Tibial nerve (tissue), 3 donors: ENCODE results near the gene MOCOS.

ENCODE experiments used
- POLR2A ChIP-seq, 2 donors: fragments of 450-650 bp; IDR thresholded peaks; one replicate each; pipeline ENCODE4 v1.6.1; 2017; ENCODE audit warnings: antibody characterized with exemption in 2 of 2, mild to moderate bottlenecking in 2 of 2, moderate library complexity in 2 of 2
- TF ChIP-seq, protein P1 (sequence below), 5 experiments: fragments of 200-600 bp in 3 of 5; fragments of 450-650 bp in 2 of 5; sonication (generic) in 3 of 5; IDR thresholded peaks; one replicate each; pipeline ENCODE4 v1.5.1; 2016 to 2019; ENCODE audit warnings: antibody characterized with exemption in 5 of 5, mild to moderate bottlenecking in 3 of 5, moderate library complexity in 2 of 5

DNA sequence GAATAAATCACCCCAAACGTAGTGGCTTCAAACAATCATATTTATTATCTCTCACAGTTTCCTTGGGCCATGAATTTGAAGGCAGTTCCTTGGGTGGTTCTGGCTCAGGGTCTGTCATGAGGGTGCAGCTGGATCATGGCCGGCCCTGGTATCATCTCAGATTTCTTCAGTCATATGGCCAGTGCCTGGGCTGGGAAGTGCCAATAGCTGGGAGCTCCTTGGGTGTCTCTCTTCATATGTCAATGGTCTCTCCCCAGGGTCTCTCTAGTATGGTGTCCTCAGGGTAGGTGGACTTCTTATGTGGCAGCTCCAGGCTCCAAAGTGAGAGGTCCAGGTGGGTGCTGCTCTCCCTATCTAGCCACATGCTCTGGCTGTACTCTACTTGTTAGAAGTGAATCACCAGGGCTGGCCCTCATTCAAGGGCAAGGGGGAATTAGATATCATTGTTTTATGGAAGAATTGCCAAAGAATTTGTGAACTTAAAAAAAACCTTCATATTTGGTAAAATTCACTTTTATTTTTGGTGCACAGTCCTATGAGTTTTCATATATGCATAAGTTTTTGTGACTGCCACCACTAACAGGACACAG is 125.6 kb downstream of the MOCOS start:
- TF ChIP-seq, protein P1, sequence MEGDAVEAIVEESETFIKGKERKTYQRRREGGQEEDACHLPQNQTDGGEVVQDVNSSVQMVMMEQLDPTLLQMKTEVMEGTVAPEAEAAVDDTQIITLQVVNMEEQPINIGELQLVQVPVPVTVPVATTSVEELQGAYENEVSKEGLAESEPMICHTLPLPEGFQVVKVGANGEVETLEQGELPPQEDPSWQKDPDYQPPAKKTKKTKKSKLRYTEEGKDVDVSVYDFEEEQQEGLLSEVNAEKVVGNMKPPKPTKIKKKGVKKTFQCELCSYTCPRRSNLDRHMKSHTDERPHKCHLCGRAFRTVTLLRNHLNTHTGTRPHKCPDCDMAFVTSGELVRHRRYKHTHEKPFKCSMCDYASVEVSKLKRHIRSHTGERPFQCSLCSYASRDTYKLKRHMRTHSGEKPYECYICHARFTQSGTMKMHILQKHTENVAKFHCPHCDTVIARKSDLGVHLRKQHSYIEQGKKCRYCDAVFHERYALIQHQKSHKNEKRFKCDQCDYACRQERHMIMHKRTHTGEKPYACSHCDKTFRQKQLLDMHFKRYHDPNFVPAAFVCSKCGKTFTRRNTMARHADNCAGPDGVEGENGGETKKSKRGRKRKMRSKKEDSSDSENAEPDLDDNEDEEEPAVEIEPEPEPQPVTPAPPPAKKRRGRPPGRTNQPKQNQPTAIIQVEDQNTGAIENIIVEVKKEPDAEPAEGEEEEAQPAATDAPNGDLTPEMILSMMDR (IDR thresholded peaks at IDR 0.05), result no peak
- TF ChIP-seq POLR2A (IDR thresholded peaks at IDR 0.05), result no peak
